Cardiac septum (tissue), 1 donor: ENCODE measurements around the gene CMSS1. TPM values are rescaled to one million over a fixed set of nuclear protein-coding genes. Genes with fewer than 3 reads are reported as not detected.
A peak's percentile ranks its signal among the peaks of the same experiment; 100 is the strongest.
"Not testable (repeated sequence)": the region's sequence is repeated elsewhere in the genome, so short reads cannot be mapped to it uniquely, and the experiment has no call there.

Experiments
- DNase-seq: peaks from one replicate; pipeline ENCODE4 v3.0.0-alpha.2; 2020; ENCODE audit warnings: low spot score
- intact Hi-C: fragments of 100-400 bp; cut with DNase I; formaldehyde crosslinking; loops from one replicate; pipeline ENCODE4 v1.14.0; 2022
- total RNA-seq: library from RNA; stranded (reverse); fragmentation: NEBNext Ultra II Directional; extraction: Animal tissue kit (Norgen Biotek cat#: 25700); gene quantifications from one replicate; pipeline ENCODE4 v1.2.1, GENCODE V29; 2021
- donor health status: DM: no; HTN: no; CAD: no.

The CMSS1 gene
- total RNA-seq, 1 donor from 2014 or later, result 22.0 TPM

DNA sequence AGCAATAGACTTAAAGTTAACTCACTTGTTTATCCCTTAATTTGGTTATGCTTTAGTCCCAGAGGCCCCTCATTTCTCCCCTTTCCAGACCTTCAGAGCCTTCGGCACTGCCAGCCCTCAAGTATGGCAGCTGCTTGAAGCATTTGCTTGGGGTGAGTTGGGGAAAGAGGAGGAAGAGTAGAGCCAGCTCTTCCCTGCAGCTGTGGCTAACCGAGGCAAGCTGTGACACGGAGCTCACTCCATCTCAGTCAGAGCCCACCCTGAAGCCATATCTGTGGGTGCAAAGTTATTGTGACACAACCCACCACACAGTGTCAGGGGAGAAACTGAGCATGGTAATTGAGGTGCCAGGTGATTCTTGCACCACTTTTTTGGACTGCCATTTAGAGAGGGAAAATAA is 230.6 kb downstream of the CMSS1 start:
- intact Hi-C loops, result no loop called here
- no peak for DNase-seq

- intact Hi-C loops, result not testable (repeated sequence)
These were observed 233.9 kb downstream of the CMSS1 start for GRCh38 chr3:100051513-100051912.

DNA sequence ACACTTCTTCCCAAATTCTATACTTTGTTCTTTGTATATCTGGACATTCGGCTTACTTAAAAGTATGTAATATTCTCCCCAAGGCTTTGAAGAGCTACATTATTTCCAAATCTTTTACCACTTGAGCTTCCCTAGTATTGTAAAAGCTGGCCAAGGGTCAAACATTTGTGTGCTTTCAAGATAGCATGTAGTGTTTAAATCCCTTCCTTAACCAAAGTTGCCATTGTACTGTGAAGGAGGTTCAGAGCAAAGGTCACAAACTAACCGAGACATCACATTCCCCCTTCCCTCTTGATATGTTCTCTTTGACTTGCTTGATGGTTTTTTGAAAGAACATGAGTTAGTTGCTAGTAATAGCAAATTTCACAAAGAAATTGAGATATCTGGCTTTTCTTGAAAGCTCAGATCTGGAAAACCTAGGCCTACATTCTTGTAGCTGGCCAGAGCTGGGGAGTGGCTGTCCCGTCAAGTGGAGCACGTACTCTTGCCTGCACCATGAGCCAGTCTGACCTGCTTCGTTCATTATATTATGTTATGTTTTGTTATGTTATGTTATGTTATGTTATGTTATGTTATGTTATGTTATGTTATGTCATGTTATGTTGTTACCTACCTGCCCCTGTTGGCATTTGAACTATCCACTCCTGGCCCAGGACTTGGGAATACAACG is 236.4 kb downstream of the CMSS1 start:
- intact Hi-C loops, result no loop called here
- no peak for DNase-seq

More at GRCh38 chr3:100051513-100051912, 233.9 kb downstream of the CMSS1 start:
- not testable (repeated sequence) for DNase-seq

DNA sequence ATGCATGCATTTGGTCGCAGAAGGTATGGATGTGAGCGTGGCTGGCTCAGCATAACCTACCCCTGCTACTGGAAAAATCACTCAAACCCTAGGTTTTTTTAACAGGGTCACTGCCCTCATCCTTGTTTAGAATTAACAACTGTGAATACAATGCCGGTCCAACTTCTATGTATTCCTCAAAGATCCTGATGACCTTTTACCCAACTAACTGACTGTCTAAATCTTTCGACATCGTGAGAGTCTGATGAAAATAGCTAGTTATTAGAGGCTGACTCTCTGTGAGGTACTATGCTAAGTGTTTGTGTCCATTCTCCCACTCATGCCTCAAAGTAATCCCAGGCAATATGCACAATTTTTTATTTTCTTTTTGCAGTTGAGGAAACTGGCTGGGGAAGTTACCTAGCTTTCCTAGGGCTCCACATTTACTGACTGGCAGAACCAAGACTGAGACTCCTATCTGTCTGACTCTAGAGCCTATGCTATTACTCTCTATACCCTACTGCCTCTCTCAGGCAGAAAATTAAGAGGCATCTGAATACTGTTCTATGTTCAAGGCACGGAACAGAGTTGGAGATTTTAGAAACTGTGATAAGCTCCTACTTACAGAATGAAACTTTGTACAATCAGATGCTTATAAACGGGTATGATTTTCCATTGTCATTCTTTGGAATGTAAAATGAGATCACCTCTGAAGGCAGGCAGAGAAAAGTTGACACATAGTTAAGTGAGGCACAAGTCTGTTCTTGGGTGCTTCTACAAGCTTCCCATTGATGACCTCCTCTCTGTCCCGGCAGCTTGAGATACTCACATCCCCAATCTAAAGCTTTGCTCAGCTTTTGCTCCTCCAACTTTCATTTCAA is 240.3 kb downstream of the CMSS1 start:
- DNase-seq, result no peak
- intact Hi-C loops, result no loop called here

GRCh38 chr3:100059472-100059871 is 241.8 kb downstream of the CMSS1 start:
- intact Hi-C loops, result no loop called here
- no peak for DNase-seq

- no peak for DNase-seq
- intact Hi-C loops, result no loop called here
These were observed 243.2 kb downstream of the CMSS1 start for GRCh38 chr3:100060685-100061484.

DNA sequence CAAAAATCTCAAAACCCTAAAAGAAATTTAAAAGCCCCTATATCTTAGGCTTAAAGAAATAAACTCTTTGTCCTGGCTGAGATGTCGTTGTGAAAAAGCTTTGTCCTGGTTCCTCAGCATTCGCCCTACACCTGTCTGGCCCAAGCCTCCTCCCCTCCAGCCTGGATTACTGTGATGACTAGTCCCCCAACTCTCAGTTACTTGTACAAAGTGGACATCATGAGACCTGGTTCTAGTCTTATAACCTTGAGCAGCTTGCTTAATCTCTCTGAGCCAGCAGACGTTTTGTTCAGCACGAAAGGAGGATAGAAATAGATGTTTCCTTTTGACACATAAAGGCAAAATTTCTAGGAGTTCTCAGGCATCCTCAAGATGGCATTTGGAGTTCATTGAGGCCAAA is 245.0 kb downstream of the CMSS1 start:
- intact Hi-C loops, result no loop called here
- no peak for DNase-seq

GRCh38 chr3:100063929-100064461 is 246.3 kb downstream of the CMSS1 start:
- intact Hi-C loops, result no loop called here
- no peak for DNase-seq

DNA sequence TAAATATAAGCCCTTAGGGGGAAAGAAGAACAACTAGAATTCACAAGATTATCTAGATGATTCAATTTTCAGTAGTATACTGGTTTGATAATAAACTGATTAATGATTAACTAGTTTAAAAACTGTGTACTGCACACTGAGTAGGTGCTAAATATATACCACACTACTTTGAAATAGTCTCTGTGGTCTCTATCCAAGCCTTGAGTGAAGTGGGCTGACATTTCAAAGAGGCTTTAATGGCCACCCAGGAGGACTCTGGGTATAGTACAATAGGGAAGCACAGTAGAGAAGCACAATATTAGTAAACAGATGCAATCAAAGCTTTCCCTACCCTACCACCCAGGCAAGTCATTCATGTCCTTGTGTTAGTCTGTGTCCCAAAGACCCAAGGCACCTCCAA is 249.9 kb downstream of the CMSS1 start:
- intact Hi-C loops, result loop anchor here (5.0 kb wide), 1 partner anchor 225 kb away; no protein-coding TSS in a partner anchor
- DNase-seq, result no peak

- DNase-seq, result peak; percentile 90
- intact Hi-C loops, result loop anchor here (1.0 to 5.0 kb wide), 2 partner anchors 185 to 227 kb away; no protein-coding TSS in a partner anchor
These were observed 251.2 kb downstream of the CMSS1 start for GRCh38 chr3:100068826-100069225.

DNA sequence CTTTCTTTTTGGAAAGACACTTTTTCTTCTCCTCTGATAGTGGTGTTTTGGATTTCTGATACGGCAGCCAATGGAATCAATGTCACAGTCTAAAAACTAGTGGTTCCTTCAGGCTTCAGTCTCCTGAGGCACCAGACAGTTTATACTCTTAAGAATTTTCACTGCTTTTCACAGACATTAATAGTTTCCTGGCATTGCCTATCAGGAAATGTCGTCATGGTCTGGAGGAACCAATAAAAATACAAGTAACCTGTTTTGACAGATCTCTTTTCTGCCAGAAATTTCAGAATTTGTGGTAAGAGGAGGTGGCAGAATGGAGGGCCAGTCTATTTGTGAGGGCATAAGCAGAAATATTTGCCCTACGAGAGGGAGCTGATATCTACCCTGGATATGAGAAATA is 251.8 kb downstream of the CMSS1 start:
- intact Hi-C loops, result loop anchor here (5.0 kb wide), 1 partner anchor 227 kb away; no protein-coding TSS in a partner anchor
- no peak for DNase-seq

DNA sequence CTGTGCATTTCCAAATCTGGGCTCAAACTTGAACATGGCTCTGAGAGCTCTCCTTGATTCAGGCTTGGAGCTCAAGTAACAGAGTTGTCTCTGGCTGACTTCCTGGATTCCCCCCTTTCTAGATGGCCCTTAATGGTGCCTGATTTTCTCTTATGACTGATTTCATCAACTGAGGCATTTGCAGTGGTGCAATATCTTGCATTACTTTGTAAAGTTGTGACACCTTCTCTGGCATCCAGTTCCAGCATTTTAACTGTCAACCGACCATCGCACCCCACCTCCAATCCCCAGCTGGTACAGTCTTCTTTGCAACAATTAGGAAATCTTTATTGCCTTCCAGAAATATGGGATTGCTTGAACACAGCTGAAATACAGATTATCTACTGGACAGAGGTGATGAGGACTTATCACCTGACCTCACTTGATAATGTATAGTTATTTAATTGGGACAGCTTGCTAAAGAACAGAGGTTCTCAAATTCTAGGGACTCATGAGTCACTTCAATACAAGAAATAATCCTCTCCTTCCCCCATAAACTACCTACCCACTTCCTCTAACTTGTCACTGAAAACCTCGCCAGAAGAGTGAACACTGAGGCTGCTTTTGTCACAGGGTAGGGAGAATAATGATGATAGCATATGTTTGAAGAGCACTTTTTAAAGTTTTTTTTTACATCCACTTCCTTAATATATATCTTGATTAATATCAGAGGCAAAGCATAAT is 254.8 kb downstream of the CMSS1 start:
- intact Hi-C loops, result loop anchor here (5.0 kb wide), 1 partner anchor 85 kb away; no protein-coding TSS in a partner anchor
- no peak for DNase-seq

GRCh38 chr3:100073049-100073713 is 255.5 kb downstream of the CMSS1 start:
- intact Hi-C loops, result loop anchor here (5.0 kb wide), 1 partner anchor 84 kb away; no protein-coding TSS in a partner anchor
- no peak for DNase-seq

GRCh38 chr3:100073714-100074307 is 256.1 kb downstream of the CMSS1 start:
- intact Hi-C loops, result loop anchor here (5.0 kb wide), 1 partner anchor 83 kb away; no protein-coding TSS in a partner anchor
- peak; percentile 76 for DNase-seq

- DNase-seq, result no peak
- intact Hi-C loops, result no loop called here
These were observed 257.5 kb downstream of the CMSS1 start for GRCh38 chr3:100075196-100075595.

- intact Hi-C loops, result no loop called here
- no peak for DNase-seq
These were observed 258.4 kb downstream of the CMSS1 start for GRCh38 chr3:100075851-100076730.
